DMS153 treated with DMSO at 0.1 percent for 48 hours (cell line): ENCODE results near the gene B4GALT4.

Experiments
- DNase-seq: peaks from one replicate; lab custom pipeline; 2025; ENCODE audit not compliant: unreplicated experiment; lab: John Stamatoyannopoulos, UW

Gene B4GALT4

GRCh38 chr3:119237299-119237698 is 3.4 kb downstream of the B4GALT4 start:
- no peak for DNase-seq

- no peak for DNase-seq
Measured at GRCh38 chr3:119236756-119237155, 3.9 kb downstream of the B4GALT4 start.

GRCh38 chr3:119235151-119235550 is 5.5 kb downstream of the B4GALT4 start:
- DNase-seq = no peak

DNA sequence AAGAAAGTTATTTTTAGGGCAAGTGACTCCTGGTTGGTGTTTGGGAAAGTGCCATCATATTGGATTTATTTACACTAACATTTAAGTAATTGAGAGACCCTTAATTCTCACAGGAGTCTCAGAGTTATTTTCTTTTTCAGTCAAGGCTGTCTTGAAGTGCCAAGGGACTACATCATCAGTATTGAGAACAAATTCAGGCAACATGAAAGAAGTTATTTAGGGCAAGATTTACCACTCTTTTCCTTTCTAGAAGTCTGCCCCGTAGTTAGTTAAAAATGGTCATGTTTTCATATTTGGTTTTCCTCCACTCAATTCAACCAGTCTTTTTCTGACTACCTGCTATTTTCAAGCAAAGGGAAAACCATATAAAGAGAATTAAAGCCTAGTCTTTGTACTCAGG is 6.1 kb downstream of the B4GALT4 start:
- DNase-seq = no peak

DNA sequence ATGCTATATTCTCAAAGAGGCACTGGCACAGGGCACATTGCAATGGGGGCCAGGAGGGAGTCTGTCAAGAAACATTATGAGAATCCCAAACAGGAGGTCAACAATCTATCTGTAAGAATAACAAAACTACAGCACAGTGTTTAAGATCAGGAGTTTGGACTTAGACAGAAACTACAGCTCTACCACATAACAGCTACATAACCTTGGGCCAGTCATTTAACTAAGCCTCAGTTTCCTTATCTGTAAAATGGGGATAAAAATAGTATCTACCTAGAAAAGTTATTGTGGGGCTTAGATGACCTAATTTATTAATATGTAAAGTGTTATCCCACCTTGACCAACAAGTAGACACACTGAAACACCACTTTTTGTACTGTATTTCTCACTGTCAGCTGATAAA is 9.9 kb downstream of the B4GALT4 start:
- no peak for DNase-seq

DNA sequence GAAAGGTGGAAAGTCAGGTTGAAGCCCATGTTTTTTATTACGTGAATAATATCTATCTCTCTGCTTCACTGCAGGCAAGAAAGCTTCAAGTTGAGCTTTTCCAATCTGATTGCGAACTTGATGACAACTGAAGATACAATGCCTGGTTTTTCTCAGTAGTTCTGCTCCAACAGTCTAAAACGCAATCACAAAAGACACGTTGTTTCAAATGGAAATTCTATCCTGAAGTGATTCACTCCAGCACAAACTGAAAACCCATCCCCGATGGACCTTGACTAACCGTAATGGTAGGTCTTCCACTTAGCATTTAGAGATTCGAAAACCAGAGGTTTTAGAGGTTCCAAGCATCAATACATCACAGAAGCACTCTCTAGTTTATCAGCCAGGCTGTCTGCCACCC is 10.6 kb downstream of the B4GALT4 start:
- DNase-seq = no peak

GRCh38 chr3:119229190-119229589 is 11.5 kb downstream of the B4GALT4 start:
- no peak for DNase-seq

DNA sequence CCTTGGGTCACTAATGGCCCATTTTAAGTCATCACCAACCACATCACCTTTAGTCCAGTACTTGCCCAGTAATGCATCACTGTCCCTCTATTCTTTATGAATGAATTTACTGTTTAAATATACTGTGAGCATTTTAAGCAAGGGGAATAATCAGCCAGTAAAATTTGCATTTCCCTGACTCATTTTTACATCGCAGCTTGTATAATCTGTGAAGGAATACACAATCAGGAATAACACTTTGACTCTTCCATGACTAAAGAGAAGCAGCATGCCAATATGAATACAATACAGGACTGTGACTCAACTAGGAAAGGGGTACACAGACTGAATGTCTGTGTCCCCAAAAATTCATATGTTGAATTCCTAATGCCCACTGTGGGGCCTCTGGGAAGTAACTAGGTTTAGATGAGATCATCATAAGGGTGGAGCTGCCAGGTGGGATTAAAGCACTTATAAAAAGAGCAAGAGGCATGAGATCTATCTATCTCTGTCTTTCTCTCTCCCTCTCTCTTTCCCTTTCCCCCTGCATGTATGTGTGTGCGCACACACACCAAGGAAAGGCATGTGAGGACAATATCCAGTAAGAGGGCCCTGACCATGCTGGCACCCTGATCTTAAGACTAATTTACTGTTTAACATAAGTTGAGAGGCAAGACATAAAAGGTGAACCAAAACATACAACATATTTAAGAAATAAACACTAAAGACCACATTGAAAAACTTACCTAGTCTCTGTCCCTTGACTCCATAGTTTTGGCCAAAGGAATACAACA is 12.1 kb downstream of the B4GALT4 start:
- DNase-seq = no peak

- no peak for DNase-seq
Measured at GRCh38 chr3:119227070-119227850, 13.4 kb downstream of the B4GALT4 start.

- DNase-seq = no peak
Measured at GRCh38 chr3:119225121-119225520, 15.6 kb downstream of the B4GALT4 start.

GRCh38 chr3:119223511-119223910 is 17.2 kb downstream of the B4GALT4 start:
- DNase-seq = no peak

- DNase-seq = no peak
Measured at GRCh38 chr3:119222391-119222790, 18.3 kb downstream of the B4GALT4 start.

- DNase-seq = no peak
Measured at GRCh38 chr3:119221779-119222320, 18.8 kb downstream of the B4GALT4 start.

DNA sequence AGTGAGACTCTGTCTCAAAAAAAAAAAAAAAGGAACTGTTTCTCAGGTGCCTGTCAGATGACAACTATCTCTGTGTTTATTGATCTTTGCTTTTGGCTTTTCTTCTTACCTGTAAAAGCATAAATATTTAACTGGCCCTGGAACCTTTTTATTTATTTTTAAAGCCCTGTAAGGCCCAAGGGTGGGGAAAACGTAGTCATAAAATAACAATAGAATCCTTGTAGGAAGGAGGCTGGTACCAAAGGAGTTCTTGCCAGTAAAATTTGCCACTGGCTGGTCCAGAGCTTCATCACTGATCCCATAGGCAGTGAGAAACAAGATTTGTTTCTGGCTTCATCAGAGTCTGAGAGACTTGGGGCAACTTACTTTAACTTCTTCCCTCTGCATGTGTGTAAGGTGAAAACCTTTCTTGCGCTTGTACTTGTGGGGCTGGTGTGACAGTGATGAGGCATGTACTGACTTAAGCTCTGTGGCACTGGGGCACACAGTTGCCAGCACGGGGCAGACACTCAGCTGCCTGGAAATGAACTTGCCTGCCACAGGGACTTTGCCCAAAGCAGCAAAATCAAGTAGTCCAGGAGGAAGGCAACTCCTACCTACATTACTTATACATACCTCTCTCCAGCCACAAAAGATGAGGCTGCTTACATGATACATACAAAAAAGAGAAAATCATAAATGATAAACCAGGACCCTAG is 19.6 kb downstream of the B4GALT4 start:
- no peak for DNase-seq

GRCh38 chr3:119220198-119220597 is 20.5 kb downstream of the B4GALT4 start:
- DNase-seq = no peak

GRCh38 chr3:119219069-119219468 is 21.6 kb downstream of the B4GALT4 start:
- no peak for DNase-seq

- no peak for DNase-seq
Measured at GRCh38 chr3:119211803-119212202, 28.9 kb downstream of the B4GALT4 start.

DNA sequence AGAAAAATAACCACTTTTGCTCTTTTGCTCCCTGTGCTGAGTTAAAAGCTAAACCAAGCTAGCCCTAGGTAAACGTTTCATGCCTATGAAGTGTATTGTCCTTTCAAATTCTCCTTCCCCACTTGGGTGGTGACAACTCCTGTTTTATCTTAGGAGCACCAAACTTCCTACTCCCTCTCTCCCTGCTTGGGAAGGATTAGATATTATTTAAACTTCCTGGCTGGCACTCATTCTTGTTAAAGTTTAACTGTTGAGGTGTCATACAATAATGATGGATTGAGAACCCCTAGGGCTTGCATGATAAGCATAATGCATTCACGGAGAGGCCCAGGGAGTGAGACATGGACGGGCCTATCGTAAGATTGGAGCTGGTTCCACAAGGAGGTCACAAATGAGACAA is 29.5 kb downstream of the B4GALT4 start:
- DNase-seq = no peak

DNA sequence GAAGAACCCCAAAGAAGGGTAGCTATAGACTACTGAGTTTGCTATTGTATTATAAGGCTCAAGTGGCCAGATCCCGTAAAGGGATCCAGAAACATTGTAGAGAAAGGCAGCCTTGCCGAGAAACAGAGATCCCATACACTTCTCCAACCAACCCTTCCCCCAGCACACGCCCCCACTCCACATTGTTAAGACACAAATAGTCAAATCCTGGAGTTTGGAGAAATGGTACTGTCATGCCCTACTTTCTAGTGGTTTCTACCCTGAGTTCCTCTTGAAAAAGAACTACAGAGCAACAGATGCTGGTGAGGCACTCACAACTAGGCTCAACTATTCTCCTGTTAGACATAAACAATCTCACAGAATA is 33.2 kb downstream of the B4GALT4 start:
- no peak for DNase-seq

DNA sequence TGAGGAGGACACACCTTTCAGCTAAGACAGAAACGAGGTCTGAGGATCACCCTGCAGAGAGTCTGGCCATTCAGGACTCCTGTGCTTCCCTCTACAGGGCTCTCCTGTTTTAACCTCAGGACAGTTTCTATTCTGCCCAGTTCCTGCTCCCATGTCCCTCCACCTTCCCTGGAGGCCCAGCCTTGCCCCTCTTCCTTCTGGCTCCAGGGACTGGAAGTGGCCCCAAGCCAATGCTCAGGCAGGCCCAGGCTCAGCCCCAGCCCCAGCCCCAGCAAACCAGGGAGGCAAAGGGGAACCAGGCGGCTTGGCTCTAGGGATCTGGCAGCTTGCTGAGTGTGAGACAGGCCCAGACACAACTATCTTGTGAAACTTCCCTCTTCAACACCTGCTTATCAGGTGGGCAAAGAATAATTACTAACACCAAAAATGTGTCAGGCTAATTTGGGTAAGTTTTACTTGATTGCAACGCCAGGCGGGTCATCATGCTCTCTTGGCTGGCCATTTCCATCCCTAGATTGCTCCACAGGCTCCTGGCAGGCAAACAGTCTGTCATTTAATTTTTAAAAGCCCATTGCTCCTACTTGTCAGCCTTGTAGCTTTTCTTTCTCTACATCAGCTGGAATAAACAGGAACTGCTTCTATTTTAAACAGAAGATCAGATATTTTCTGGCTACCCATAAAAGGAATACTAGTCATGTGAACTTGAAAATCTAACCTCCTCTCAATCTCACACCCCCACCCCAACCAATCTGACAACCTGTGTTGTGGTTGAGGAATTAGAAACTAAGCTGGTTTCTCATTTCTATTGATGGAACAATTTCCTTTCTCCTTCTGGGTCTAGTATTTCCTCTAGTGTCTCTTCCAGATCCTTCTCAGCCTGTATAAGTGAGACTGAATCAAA is 33.8 kb downstream of the B4GALT4 start:
- no peak for DNase-seq

- no peak for DNase-seq
Measured at GRCh38 chr3:119205685-119206084, 35.0 kb downstream of the B4GALT4 start.
